GM12892 (cell line): Measurements from ENCODE around the gene CCL27.
"Not testable (repeated sequence)": the region's sequence is repeated elsewhere in the genome, so short reads cannot be mapped to it uniquely, and the experiment has no call there.

ENCODE experiments used
- DNase-seq: peaks from one replicate; pipeline ENCODE4 v3.0.0; 2011; ENCODE audit not compliant: insufficient read length
- FAIRE-seq: peaks from 2 replicates; lab custom pipeline; 2011; peaks lifted over from hg19 to GRCh38; lab: Jason Lieb, UNC
- POLR2A ChIP-seq: IDR thresholded peaks from 2 replicates; pipeline ENCODE4 v1.6.1; 2011; ENCODE audit warnings: low read depth, low read length, control low read depth
- POLR2AphosphoS5 ChIP-seq: IDR thresholded peaks from 2 replicates; pipeline ENCODE4 v1.6.1; 2011; ENCODE audit warnings: low read depth, low read length, control low read depth
- TAF1 ChIP-seq: IDR thresholded peaks from 2 replicates; pipeline ENCODE4 v1.6.1; 2011; ENCODE audit warnings: low read depth, mild to moderate bottlenecking, control low read depth, low read length, borderline replicate concordance

The CCL27 gene

GRCh38 chr9:34646211-34647083, 16.0 kb downstream of the CCL27 start, which contains the start of gene GALT:
GALT (plus strand) TSS chr9:34646675; CDS start chr9:34646705, 30 bp downstream.
- FAIRE-seq (peak; percentile 97), DNase-seq (peak; percentile 94)
- TF ChIP-seq TAF1 (peak; percentile 83), POLR2AphosphoS5 (peak; percentile 68), POLR2A (peak; percentile 66; the same call in 1 of the 2 replicates)

- FAIRE-seq = no peak
- TF ChIP-seq POLR2A (no peak), TAF1 (no peak), POLR2AphosphoS5 (no peak)
- no peak for DNase-seq
These were observed 17.6 kb downstream of the CCL27 start for GRCh38 chr9:34644766-34645314.

GRCh38 chr9:34642679-34643078, 19.8 kb downstream of the CCL27 start:
- no peak for FAIRE-seq
- TF ChIP-seq TAF1 (no peak), POLR2A (no peak), POLR2AphosphoS5 (no peak)
- DNase-seq = no peak

DNA sequence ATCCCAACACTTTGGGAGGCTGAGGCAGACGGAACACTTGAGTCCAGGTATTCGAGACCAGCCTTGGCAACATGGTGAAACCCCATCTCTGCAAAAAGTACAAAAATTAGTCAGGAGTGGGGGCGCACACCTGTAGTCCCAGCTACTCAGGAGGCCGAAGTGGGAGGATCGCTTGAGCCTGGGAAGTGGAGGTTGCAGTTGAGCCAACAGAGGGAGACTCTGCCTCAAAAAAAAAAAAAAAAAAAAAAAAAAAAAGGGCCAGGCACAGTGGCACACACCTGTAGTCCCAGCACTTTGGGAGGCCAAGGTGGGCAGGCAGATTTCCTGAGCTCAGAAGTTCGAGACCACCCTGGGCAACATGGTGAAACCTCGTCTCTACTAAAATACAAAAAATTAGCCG, 23.1 kb downstream of the CCL27 start:
- DNase-seq = not testable (repeated sequence)

DNA sequence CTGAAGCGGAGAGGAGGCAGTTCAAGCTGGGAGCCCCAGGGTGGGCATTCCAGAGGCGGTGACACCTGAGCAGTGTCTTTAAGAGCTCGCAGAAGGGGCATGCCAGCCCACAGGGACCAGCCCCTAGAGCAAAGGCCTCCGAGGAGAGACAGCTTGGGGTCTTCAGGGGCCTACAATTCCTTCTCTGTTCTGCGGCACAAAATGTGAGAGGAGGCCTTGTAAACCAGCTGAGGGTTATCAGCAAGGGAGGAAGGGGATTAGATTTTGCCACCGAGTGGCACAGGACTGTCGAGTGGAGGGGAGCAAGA, 24.4 kb downstream of the CCL27 start:
- FAIRE-seq (no peak), DNase-seq (no peak)
- no peak for TF ChIP-seq POLR2A
- TF ChIP-seq POLR2AphosphoS5 = no peak
- no peak for TF ChIP-seq TAF1

More for the DNA sequence above, 23.1 kb downstream of the CCL27 start:
- not testable (repeated sequence) for FAIRE-seq

DNA sequence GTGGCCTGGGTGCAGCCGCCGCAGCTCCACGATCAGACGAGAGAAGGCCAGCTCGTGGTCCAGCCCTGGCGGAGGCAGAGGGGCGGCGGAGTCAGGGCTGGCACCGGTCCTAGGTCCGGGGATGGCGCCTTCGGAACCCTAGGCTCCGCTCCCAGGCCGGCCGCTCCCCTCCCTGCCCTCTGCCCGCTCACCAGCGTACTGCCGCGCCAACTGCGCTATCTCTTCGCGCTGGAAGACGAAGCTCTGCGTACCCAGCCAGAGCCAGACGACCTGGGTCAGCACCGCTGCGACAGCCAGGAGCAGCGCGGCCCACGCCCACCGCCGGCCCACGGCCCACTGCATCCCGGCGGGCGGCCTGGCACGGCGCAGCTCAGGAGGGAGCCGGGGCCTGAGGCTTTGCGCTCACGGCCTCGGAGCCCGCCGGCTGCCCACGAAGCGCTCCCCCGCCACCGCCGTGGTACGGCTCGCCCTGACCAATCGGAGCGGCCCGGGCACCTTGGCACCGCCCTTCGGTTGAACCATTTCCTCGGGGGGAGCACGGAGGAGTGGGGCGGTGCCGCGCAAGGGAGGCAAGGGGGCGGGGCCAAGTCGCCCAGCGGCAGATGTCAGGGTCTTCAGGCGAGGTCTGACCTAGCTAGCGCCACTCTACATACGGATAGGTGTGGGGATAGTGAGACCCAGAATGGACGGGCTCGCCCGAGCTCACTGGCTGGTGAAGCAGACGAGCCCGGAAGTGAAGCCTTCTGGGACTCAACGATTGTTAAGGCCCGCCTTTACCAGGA, 24.9 kb downstream of the CCL27 start, which contains the start of gene SIGMAR1:
Gene SIGMAR1 (minus strand): TSS at position 432 of the 782 bp plus-strand sequence. CDS start 90 bp downstream, at position 342.
- DNase-seq (peak; percentile 91), FAIRE-seq (peak; percentile 96)
- TF ChIP-seq TAF1 (peak; percentile 55; the same call in 1 of the 2 replicates), POLR2AphosphoS5 (peak; percentile 74), POLR2A (peak; percentile 82)

DNA sequence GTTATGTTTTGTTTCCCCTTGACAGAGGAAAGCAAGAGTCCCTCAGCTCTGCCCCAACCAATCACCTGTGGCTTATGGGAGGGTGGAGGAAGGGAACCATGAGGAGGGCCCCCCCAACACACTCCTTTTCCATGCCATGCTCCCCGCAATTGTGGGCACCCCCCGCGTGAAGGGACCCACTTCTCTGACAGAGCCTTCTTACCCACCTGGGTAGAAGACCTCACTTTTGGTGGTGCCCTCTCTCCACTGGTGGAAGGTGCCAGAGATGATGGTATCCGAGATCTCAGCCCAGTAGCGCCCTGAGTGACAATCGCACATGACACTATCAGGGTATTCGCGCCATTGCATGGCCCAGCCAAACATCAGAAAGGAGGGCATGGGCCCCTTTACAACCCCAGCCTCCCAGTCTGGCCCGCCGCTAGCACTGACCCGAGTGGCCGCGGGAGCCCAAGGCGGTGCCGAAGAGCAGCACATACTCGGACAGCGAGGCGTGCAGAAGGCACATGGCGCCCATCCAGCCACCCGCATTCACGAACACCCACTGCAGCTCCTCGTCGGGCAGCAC, 25.6 kb downstream of the CCL27 start:
- FAIRE-seq (peak; percentile 21), DNase-seq (no peak)
- TF ChIP-seq POLR2A = no peak
- no peak for TF ChIP-seq TAF1
- no peak for TF ChIP-seq POLR2AphosphoS5

DNA sequence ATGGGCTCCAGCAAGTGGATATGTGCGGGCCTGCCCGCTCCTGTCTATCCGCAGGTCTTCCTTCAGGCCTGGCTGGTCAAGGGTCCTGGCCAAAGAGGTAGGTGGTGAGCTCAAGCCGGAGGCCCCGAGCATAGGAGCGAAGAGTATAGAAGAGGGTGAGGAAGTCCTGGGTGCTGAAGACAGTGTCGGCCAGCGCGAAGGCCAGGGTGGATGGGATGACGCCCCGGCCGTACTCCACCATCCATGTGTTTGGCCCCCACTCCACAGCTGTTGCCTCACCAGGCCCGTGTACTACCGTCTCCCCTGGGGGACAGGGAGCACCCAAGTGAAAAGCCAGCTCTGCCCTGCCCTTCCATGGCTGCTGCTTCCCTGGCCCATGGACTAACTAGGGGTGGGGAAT, 26.9 kb downstream of the CCL27 start:
- FAIRE-seq (no peak), DNase-seq (no peak)
- TF ChIP-seq POLR2A = no peak
- TF ChIP-seq POLR2AphosphoS5 = no peak
- TF ChIP-seq TAF1 = no peak

DNA sequence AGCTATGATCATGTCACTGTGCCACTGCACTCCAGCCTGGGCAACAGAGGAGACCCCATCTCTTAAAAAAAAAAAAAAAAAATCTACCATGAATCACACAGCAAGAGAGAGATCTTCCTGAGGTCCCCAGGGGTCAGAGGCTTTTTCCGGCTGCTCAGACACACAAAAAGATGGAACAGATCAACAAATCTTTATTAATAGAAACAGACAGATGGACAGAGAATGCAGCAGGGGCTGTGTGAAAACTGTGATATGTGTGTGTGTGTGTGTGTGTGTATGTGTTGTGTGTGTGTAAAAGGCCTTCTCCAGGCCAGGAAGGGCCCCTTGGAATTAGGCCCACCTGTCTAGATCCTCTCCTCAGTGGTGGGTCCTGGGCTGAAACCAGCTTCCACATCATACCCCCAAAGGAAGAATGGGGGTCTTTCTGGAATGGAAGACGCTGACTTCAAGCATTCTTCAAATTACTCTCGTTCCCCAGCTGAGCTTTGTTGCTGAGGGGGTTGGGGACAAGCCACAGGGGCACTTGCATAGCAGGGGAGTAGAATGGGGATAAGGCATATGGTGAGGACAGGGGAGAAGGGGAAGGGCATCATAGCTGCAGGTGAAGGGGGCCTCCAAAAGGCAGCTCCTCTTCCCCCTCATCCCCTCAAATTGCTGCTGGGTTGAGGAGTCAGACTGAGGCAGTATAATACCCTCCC, 27.8 kb downstream of the CCL27 start:
- FAIRE-seq = no peak
- TF ChIP-seq TAF1 = no peak
- TF ChIP-seq POLR2AphosphoS5 = no peak
- TF ChIP-seq POLR2A = no peak
- no peak for DNase-seq

GRCh38 chr9:34633851-34634550, 28.5 kb downstream of the CCL27 start:
- FAIRE-seq = peak; percentile 96
- peak; percentile 68 for DNase-seq
- TF ChIP-seq POLR2AphosphoS5 (no peak), POLR2A (no peak), TAF1 (no peak)
